ENCODE results near the gene POLR3C. TPM values are rescaled to one million over a fixed set of nuclear protein-coding genes. Genes with fewer than 3 reads are reported as not detected.

The POLR3C gene
- total RNA-seq, 1 experiment from 2014 or later, result 24.9 TPM

DNA sequence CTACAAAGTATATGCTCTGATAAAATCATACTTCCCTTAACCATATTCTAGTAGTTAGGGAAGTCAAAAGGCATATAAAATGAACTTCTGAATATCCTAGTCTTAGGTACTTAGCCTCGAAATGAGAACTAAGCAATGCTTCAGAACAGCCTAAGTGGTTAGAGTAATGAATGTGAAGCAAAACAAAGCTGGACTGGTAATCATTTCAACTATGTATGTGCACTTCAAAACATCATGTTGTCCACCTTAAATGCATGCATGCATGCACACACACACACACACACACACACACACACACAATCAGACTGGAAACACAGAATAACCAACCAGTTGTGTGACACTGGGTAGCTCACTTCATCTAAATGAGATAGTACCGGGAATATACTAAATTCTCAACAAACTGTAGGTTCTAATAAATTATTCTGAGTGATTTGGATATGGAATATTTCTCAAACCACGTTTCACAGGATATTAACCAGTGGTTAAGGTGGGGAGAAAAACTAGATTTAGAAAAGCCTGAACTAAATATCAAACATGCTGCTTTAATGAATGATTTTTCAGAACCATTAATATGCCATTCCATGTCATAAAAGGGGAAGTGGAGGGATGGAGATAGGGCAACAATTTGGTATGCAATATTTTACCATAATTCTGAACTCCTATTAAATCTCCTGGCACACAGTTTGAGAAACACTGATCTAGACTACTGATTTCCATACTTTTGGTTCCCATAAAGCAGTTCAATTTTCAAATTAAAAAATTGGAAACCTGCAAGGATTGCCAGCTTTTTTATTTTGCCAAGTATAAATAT lies 19.6 kb upstream of the POLR3C start:
- DNase-seq (ENCODE audit: low spot score), result no peak
- no peaks in the 10 kb centered on the region; the same call in 1 of the 2 replicates for H3K27me3 Mint-ChIP-seq (ENCODE audit: low read depth)
- no peak for ATAC-seq
- TF ChIP-seq, protein P1, sequence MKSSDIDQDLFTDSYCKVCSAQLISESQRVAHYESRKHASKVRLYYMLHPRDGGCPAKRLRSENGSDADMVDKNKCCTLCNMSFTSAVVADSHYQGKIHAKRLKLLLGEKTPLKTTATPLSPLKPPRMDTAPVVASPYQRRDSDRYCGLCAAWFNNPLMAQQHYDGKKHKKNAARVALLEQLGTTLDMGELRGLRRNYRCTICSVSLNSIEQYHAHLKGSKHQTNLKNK (CRISPR knock-in tag; IDR thresholded peaks at IDR 0.05), result no peak
- TF ChIP-seq NR3C1 (CRISPR knock-in tag; conservative IDR thresholded peaks at IDR 0.05; ENCODE audit: low read depth), result no peak
- H3K4me3 Mint-ChIP-seq, result no peak overlapping the region
- no peaks in the 10 kb centered on the region for H3K9me3 Mint-ChIP-seq
- peak overlapping the region; percentile 48; the same call in 1 of the 2 replicates for H3K27ac Mint-ChIP-seq
- H3K36me3 Mint-ChIP-seq, result no peaks in the 10 kb centered on the region
- ChIA-PET CTCF (interaction anchor here (0.6 to 1.0 kb wide), 2 partner anchors 65 to 203 kb away, joined by 3 read pairs; no protein-coding TSS in a partner anchor), POLR2A (no interaction called here)
- H3K4me1 Mint-ChIP-seq, result peaks cover 36% of the 10 kb centered on the region

DNA sequence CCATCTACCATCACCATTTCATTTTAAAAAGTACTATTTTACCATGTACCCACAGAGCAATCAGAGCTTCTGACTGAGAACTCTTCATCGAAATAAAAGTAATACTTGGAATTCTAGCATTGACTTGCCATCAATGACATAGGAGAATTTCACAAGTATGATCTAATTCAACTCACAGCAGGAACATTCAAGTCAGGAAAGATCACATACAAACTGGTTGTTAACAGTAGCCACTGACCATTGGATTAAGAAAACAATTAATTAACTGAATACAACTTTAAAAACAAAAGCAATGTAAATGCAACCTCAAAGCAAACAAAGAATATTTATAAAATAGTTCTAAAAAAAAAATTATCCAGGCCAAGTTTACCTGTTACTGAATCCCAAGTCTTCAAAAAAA lies 18.9 kb upstream of the POLR3C start:
- ChIA-PET CTCF (interaction anchor here (2.2 kb wide), 1 partner anchor 41 kb away, joined by 10 read pairs; the partner anchor contains the start of gene NUDT17), POLR2A (no interaction called here)
- ATAC-seq (no peak), DNase-seq (ENCODE audit: low spot score) (no peak)
- Mint-ChIP-seq H3K36me3 (no peaks in the 10 kb centered on the region), H3K9me3 (no peaks in the 10 kb centered on the region), H3K27ac (peak overlapping the region; percentile 85), H3K4me1 (peaks cover 34% of the 10 kb centered on the region), H3K27me3 (ENCODE audit: low read depth) (no peaks in the 10 kb centered on the region; the same call in 1 of the 2 replicates), H3K4me3 (no peak overlapping the region)
- no peak for TF ChIP-seq GTF2I (CRISPR knock-in tag; conservative IDR thresholded peaks at IDR 0.05)
- no peak for TF ChIP-seq FOXK1 (CRISPR knock-in tag; IDR thresholded peaks at IDR 0.05)
- no peak for TF ChIP-seq FOXJ3 (CRISPR knock-in tag; IDR thresholded peaks at IDR 0.05; ENCODE audit: borderline replicate concordance)
- TF ChIP-seq, protein P2, sequence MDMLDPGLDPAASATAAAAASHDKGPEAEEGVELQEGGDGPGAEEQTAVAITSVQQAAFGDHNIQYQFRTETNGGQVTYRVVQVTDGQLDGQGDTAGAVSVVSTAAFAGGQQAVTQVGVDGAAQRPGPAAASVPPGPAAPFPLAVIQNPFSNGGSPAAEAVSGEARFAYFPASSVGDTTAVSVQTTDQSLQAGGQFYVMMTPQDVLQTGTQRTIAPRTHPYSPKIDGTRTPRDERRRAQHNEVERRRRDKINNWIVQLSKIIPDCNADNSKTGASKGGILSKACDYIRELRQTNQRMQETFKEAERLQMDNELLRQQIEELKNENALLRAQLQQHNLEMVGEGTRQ (CRISPR knock-in tag; IDR thresholded peaks at IDR 0.05), result no peak
- TF ChIP-seq PRRX2 (CRISPR knock-in tag; IDR thresholded peaks at IDR 0.05), result no peak

DNA sequence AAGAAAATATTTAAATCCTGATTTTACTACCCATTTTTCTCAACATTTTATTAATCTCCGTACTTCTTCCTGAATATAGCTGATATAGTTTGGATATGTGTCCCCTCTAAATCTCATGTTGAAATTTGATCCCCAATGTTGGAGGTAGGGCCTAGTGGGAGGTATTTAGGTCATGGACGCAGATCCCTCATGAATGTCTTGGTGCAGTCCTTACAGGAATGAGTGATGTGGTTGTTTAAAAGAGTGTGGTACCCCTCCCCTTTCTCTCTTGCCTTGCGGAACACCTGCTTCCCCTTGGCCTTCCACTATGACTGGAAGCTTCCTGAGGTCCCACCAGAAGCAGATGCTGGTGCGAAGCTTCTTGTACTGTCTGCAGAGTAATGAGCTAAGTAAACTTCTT lies 17.6 kb upstream of the POLR3C start:
- DNase-seq (ENCODE audit: low spot score) (no peak), ATAC-seq (no peak)
- no peaks in the 10 kb centered on the region for H3K9me3 Mint-ChIP-seq
- H3K27ac Mint-ChIP-seq, result peak overlapping the region; percentile 87; the same call in 1 of the 2 replicates
- CTCF ChIA-PET, result interaction anchor here (2.2 kb wide), 1 partner anchor 39 kb away, joined by 10 read pairs; the partner anchor contains the start of gene NUDT17
- no peaks in the 10 kb centered on the region for H3K27me3 Mint-ChIP-seq (ENCODE audit: low read depth)
- peaks cover 30% of the 10 kb centered on the region for H3K4me1 Mint-ChIP-seq
- H3K4me3 Mint-ChIP-seq, result no peak overlapping the region
- POLR2A ChIA-PET, result no interaction called here
- H3K36me3 Mint-ChIP-seq, result no peaks in the 10 kb centered on the region
- TF ChIP-seq, protein P3, sequence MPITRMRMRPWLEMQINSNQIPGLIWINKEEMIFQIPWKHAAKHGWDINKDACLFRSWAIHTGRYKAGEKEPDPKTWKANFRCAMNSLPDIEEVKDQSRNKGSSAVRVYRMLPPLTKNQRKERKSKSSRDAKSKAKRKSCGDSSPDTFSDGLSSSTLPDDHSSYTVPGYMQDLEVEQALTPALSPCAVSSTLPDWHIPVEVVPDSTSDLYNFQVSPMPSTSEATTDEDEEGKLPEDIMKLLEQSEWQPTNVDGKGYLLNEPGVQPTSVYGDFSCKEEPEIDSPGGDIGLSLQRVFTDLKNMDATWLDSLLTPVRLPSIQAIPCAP (CRISPR knock-in tag; IDR thresholded peaks at IDR 0.05), result no peak
- TF ChIP-seq ELF4 (CRISPR knock-in tag; IDR thresholded peaks at IDR 0.05; ENCODE audit: low read depth) (no peak), SMAD4 (CRISPR knock-in tag; IDR thresholded peaks at IDR 0.05) (no peak), EMX1 (CRISPR knock-in tag; IDR thresholded peaks at IDR 0.05) (no peak)
- TF ChIP-seq, protein P4, sequence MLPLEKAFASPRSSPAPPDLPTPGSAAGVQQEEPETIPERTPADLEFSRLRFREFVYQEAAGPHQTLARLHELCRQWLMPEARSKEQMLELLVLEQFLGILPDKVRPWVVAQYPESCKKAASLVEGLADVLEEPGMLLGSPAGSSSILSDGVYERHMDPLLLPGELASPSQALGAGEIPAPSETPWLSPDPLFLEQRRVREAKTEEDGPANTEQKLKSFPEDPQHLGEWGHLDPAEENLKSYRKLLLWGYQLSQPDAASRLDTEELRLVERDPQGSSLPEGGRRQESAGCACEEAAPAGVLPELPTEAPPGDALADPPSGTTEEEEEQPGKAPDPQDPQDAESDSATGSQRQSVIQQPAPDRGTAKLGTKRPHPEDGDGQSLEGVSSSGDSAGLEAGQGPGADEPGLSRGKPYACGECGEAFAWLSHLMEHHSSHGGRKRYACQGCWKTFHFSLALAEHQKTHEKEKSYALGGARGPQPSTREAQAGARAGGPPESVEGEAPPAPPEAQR (CRISPR knock-in tag; IDR thresholded peaks at IDR 0.05), result no peak
- TF ChIP-seq, protein P2 (CRISPR knock-in tag; IDR thresholded peaks at IDR 0.05), result no peak
- TF ChIP-seq, protein P5, sequence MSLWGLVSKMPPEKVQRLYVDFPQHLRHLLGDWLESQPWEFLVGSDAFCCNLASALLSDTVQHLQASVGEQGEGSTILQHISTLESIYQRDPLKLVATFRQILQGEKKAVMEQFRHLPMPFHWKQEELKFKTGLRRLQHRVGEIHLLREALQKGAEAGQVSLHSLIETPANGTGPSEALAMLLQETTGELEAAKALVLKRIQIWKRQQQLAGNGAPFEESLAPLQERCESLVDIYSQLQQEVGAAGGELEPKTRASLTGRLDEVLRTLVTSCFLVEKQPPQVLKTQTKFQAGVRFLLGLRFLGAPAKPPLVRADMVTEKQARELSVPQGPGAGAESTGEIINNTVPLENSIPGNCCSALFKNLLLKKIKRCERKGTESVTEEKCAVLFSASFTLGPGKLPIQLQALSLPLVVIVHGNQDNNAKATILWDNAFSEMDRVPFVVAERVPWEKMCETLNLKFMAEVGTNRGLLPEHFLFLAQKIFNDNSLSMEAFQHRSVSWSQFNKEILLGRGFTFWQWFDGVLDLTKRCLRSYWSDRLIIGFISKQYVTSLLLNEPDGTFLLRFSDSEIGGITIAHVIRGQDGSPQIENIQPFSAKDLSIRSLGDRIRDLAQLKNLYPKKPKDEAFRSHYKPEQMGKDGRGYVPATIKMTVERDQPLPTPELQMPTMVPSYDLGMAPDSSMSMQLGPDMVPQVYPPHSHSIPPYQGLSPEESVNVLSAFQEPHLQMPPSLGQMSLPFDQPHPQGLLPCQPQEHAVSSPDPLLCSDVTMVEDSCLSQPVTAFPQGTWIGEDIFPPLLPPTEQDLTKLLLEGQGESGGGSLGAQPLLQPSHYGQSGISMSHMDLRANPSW (CRISPR knock-in tag; conservative IDR thresholded peaks at IDR 0.05; ENCODE audit: low read depth), result no peak
- TF ChIP-seq, protein P6, sequence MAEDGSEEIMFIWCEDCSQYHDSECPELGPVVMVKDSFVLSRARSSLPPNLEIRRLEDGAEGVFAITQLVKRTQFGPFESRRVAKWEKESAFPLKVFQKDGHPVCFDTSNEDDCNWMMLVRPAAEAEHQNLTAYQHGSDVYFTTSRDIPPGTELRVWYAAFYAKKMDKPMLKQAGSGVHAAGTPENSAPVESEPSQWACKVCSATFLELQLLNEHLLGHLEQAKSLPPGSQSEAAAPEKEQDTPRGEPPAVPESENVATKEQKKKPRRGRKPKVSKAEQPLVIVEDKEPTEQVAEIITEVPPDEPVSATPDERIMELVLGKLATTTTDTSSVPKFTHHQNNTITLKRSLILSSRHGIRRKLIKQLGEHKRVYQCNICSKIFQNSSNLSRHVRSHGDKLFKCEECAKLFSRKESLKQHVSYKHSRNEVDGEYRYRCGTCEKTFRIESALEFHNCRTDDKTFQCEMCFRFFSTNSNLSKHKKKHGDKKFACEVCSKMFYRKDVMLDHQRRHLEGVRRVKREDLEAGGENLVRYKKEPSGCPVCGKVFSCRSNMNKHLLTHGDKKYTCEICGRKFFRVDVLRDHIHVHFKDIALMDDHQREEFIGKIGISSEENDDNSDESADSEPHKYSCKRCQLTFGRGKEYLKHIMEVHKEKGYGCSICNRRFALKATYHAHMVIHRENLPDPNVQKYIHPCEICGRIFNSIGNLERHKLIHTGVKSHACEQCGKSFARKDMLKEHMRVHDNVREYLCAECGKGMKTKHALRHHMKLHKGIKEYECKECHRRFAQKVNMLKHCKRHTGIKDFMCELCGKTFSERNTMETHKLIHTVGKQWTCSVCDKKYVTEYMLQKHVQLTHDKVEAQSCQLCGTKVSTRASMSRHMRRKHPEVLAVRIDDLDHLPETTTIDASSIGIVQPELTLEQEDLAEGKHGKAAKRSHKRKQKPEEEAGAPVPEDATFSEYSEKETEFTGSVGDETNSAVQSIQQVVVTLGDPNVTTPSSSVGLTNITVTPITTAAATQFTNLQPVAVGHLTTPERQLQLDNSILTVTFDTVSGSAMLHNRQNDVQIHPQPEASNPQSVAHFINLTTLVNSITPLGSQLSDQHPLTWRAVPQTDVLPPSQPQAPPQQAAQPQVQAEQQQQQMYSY (CRISPR knock-in tag; IDR thresholded peaks at IDR 0.05), result no peak
- TF ChIP-seq, protein P7, sequence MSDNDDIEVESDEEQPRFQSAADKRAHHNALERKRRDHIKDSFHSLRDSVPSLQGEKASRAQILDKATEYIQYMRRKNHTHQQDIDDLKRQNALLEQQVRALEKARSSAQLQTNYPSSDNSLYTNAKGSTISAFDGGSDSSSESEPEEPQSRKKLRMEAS (CRISPR knock-in tag; IDR thresholded peaks at IDR 0.05), result no peak
- TF ChIP-seq, protein P8, sequence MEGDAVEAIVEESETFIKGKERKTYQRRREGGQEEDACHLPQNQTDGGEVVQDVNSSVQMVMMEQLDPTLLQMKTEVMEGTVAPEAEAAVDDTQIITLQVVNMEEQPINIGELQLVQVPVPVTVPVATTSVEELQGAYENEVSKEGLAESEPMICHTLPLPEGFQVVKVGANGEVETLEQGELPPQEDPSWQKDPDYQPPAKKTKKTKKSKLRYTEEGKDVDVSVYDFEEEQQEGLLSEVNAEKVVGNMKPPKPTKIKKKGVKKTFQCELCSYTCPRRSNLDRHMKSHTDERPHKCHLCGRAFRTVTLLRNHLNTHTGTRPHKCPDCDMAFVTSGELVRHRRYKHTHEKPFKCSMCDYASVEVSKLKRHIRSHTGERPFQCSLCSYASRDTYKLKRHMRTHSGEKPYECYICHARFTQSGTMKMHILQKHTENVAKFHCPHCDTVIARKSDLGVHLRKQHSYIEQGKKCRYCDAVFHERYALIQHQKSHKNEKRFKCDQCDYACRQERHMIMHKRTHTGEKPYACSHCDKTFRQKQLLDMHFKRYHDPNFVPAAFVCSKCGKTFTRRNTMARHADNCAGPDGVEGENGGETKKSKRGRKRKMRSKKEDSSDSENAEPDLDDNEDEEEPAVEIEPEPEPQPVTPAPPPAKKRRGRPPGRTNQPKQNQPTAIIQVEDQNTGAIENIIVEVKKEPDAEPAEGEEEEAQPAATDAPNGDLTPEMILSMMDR (IDR thresholded peaks at IDR 0.05), result no peak
